NAMALWA (cell line): ENCODE measurements around the gene RIC8B.
"Not testable (repeated sequence)": the region's sequence is repeated elsewhere in the genome, so short reads cannot be mapped to it uniquely, and the experiment has no call there.

Experiments used
- DNase-seq: peaks from one replicate; pipeline ENCODE4 v3.0.0-alpha.2; 2015; ENCODE audit warnings: low spot score

RIC8B gene, protein sequence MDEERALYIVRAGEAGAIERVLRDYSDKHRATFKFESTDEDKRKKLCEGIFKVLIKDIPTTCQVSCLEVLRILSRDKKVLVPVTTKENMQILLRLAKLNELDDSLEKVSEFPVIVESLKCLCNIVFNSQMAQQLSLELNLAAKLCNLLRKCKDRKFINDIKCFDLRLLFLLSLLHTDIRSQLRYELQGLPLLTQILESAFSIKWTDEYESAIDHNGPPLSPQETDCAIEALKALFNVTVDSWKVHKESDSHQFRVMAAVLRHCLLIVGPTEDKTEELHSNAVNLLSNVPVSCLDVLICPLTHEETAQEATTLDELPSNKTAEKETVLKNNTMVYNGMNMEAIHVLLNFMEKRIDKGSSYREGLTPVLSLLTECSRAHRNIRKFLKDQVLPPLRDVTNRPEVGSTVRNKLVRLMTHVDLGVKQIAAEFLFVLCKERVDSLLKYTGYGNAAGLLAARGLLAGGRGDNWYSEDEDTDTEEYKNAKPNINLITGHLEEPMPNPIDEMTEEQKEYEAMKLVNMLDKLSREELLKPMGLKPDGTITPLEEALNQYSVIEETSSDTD

DNA sequence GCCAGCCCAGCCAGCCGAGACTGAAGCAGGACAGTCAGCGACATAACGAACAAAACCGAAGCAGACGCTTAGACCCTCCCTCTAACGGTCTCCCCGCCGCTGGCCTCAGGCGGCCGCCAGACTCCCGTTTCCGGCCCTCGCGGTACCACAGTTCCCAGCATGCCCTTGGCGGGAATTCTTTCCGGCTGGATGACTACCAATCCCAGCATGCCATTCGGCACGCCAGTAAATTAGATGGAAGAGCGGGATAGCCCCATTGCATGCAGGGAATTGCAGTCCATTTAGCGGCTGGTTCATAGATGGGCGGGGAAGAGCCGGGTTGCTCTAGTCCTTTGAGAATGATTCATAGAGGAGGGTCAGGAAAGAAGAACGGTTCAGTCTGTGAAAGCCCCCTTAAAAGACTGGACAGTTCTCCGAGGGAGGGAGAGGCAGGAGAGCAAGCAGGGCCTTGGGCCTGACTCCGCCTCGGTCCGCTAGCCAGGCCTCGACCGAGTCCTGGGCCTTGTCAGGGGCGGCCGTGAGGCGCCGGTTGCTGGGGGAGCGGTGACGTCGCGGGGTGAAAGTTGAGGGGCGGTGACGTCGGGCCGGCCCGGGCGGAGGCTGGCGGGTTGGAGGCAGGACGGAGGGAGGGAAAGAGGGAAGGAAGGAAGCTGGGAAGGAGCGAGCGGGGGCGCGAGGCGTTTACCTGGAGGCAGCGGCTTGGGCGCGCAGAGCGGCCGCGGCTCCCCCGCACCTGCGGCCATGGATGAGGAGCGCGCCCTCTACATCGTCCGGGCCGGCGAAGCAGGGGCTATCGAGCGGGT lies at the start of gene RIC8B:
Gene RIC8B, plus strand, starts transcription at position 678 of the 803 bp plus-strand sequence. Its CDS starts 64 bp downstream, at position 742.
- DNase-seq: peak; percentile 35

DNA sequence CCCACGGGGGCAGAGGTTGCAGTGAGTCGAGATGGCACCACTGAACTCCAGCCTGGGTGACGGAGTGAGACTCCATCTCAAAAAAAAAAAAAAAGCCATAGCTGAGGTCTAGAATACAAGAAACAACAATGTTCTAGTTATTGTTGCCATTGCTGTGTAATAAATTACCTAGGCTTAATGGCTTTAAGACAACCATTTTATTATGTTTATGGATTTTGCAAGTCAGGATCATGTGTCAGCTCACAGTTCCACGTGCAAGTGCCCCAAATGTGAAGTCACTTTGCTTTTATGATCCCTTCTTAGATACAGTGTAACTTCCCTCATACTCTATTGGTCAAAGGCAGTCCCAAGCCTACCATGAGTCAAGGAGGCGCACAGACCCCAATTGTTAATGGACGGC lies 49.5 kb upstream of the RIC8B start:
- DNase-seq: no peak

DNA sequence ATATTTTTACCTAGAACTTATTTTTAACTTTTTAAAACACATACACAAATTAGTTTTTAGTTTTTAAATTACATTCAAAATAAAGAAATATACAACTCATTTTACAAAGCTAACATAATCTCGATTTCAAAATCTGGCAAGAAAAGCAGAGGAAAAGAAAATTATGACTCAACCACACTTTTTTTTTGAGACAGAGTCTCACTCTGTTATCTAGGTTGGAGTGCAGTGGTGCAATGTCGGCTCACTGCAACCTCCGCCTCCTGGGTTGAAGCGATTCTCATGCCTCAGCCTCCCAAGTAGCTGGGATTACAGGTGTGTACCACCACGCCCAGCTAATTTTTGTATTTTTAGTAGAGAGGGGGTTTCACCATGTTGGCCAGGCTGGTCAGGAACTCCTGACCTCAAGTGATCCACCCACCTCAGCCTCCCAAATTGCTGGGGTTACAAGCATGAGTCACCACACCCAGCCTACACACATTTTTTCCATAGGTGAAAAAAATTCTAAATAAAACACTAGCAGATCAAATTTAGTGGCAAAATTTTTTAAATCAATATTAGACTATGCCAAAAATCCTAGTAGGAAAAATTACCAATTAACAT lies 47.8 kb upstream of the RIC8B start:
- not testable (repeated sequence) for DNase-seq

DNA sequence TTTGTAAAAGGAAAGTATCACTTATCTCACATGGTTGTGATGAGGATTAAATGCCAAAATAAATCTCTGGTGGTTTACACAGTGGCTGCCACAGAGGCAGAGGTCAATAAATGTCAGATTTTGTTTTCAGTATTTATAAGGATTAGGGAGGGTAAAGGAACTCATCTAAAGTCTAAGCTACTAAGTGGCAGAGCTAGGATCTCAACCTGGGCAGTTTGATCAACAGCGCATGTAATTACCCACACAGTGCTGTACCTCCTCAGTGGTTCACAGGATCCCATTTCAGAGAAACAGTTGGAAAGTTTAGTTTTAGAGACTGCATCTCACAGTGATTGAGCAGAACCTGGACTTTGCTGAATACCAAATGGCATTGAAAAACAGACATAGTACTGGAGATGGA lies 44.9 kb upstream of the RIC8B start:
- DNase-seq: no peak

DNA sequence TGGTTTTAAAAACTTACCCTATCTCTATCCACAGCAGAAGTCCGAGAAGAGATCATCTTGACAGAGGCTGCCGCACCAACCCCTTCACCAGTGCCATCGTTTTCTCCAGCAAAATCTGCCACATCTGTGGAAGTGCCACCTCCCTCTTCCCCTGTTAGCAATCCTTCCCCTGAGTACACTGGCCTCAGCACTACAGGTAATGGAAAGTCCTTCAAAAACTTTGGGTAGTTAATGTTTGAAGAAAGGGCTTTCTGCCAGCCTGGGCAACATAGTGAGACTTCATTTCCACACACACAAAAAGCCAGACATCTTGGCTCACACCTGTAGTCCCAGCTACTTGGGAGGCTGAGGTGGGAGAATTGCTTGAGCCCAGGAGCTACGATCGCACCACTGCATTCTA lies 41.6 kb upstream of the RIC8B start:
- DNase-seq: no peak

DNA sequence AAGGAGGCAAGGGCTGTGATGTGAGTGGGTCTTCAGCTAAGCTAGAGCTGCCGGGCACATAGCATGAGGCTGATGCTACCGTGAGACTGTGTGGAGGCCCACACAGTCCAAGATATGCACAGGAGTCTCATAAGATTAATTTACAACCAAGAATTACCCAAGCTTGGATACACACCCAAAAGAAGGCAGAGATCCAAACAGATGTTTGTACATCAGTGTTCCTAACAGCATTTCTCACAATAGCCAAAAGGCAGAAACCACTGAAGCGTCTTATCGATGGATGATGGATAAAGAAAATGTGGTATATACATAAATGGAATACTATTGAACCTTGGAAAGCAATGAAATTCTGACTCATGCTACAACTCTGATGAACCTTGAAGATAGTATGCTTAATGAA lies 40.8 kb upstream of the RIC8B start:
- DNase-seq: no peak

DNA sequence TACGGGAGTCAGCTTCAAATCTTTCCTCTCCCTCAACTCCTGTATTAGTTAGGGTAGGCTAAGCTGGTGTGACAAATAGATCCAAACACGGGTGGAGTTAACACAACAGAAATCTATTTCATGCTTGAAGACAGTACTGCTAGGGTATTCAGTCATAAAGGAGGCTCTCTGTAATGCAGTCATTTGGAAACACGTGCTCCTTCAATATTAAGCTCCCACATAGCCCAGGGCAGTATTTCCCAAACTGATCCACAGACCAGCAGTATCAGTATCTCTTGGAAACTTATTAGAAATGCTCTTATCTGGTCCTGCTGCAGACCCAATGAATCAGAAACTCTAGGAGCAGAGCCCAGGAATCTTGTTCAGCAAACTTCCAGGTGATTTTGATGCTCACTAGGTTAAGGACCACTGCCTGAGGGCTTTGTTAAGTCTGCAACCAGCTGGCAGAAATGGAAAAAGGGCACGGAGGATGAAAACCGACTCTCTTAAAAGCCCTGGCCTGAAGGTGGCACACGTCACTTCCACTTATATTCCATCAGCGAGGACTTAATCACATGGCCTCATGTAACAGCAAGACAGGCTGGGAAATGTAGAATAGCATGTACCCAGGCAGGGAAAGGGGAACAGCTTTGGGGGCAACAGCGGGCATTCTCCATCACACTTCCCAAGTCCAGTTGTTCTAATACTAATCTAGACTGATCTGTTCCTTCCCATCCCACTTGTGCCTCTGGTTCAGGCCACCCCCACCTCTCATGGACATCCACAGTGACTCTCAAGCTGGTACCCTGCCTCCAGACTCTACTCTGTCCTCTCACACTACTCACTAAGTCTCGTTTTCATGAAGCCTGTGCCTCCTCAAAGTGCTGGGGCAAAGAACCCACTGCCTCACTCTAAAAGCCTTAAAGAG lies 38.2 kb upstream of the RIC8B start:
- peak; percentile 22 for DNase-seq

DNA sequence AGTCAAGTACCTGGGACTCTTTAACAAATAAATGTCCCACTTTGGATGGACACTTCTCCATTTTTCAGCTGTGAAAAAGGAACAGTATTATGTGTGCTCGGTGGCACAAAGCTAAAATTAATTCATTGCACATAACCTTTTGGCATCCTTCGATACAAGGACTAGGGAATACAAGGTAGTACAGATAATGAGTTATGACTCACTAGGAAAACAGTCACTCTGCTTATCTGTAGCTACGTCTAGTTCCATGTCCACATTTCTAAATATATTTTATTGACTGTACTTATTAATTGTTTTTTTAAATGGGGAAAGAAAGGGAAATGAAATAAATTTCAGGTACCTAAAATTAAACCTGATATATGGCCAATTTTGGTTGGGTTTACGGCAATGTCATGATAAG lies 35.2 kb upstream of the RIC8B start:
- DNase-seq: no peak

DNA sequence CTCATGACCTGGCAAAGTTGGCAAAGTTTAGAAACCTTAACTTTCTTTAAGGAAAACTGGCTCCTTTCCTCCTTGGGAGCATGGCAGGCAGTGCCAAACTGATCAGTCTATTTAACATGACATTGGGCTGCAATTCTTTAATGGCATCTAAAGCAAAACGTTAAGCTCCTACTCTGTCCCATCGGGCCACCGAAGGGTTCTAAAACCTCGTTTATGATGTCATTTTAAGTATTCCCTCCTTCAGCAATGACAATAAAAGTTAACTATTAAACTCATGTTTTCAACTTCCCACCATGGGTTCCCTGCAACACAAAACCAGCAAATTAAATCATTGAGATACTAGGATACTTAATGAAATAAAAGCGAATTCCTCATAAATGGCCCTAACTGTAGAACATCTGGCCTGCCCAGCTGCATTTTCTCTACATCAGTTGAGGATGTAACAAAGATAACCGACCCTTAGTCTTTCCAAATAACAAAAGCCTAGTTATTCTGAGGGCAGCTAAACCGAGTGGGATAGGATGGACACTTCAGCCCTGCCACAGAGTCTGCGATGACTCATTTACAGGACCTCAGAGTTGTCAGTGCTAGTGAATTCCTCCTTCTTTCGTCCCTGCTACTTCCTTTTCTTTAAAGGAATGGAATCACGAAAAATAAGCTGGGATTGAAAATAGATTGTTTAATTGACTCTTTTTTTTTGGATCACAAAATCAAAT lies 34.5 kb upstream of the RIC8B start:
- DNase-seq: no peak

DNA sequence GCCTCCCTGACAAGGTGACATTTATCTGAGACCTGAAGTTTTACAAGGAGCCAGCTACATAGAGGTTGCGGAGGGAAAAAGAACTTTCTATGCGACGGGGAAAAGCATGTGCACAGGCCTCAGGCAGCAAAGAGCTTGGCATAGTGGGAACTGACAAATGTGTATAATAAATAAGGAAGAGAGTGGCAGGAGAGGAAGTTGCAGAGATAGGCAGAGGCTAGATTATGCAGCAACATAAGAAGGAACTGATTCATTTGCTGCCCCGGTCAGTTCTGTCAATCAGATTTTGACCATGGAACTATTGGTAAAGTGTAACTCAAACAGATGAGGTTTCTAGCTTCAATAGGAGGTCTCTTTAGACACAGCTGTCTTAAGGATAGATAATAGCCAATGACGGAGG lies 33.7 kb upstream of the RIC8B start:
- DNase-seq: no peak

DNA sequence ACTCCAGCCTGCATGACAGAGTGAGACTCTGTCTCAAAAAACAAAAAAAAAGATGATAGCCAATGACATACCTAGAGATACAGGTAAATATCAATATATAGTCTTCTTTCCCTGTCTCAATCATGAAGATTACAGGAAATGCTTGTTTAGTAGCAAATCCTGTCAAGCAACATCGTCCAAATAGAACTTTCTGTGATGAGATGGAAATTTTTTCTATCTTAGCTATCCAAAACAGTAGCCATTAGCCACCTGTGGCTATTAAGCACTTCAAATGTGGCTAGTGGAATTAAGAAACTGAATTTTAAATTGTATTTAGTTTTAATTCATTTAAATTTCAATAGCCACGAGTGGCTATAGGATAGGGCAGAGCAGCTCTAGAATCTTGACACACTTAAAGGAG lies 33.2 kb upstream of the RIC8B start:
- DNase-seq: no peak

DNA sequence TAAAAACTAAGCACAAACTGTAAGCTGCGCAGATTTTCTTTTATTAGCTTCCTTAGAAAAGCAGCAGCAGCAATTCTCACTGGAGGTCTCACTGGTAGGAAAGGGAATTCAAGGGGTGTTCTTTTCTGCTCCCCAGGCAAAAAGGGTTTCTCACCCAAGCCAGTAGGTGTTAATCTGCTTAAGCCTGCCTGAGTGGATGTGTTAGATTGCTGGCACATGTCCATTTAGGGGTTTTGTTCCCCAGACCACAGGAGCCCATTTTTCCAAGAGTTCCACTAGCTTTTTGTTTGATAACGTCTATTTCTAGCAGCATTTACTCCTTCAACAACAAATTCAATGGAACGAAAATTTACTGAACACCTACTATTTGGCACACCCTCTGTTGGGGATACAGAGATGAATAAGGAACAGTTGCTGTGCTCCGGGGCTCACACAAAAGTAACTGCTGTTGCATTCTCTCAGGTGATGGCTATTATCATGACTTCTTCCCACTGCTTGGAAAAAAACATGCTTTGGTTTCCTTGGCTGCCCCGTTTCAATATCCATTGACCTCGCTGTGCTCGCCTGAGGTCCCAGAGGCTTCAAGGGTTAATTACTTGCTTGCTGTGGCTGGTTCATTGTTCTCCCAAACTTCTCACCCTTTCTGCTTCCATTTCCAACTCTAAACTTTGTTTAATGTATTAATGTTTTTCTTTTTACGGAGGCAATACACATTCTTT lies 31.1 kb upstream of the RIC8B start:
- no peak for DNase-seq

DNA sequence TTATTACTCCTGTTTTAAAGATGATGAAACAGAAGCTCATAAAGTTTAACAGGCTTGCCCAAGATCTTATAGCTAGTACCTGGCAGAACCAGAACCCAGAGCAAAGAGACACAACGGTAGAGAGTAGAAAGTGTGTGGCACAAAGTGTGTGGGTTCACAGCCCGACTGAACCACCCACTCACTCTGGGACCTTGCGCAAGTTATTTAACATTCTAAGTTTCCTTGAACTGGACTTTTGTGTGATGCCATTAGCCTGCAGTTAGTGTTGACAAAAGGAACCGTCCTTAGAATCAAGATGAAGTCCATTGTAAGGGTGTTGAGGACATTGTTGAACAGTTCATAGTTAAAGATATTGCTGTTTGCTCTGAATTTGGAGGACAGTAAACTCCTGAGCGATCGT lies 29.9 kb upstream of the RIC8B start:
- no peak for DNase-seq

DNA sequence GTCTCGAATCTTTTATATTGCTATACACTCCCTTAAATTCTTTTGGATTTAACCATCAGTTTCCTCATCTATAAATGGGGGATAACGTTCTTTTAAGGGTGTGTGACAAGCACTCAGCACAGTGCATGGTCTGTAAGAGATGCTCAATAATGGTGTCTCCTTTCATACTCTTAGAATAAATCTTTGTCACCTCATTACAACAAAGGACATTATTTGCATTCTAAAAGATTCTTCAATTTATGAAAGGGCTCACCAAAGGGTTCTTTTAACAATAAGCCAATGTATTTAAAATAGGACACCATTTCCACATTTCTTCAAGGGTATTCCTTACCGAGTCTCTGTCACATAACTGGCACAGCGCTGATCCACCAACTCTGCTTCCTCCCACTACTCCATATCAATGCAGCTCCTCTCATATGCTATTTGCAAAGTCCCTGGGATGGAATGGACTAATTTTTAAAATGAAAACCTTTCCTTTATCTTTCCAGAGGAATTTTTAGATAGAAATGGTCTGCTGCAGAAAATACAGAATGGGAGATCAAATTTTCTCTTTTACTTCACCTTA lies 29.2 kb upstream of the RIC8B start:
- DNase-seq: no peak

DNA sequence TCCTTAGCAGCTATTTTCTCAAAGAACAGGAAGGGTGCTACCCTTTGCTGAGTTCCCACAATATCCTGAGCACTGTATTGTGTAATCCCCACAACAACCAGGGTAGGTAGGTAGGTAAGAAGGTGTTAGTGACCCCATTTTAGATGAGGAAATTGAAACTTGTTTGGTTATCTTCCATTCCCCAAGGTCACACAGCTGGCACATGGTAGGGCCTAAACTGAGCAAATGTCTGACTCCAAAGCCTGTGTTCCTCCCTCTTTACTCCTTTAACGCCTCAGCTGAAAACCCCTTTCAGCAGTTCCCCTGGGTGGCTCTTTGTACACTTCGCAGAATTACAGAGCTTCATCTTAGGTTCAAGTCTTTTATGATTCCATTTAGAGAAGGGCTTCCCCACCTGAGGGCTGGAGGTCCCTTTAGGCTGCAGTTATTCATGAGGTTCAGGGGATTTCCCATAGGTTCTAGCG lies 26.5 kb upstream of the RIC8B start:
- no peak for DNase-seq

DNA sequence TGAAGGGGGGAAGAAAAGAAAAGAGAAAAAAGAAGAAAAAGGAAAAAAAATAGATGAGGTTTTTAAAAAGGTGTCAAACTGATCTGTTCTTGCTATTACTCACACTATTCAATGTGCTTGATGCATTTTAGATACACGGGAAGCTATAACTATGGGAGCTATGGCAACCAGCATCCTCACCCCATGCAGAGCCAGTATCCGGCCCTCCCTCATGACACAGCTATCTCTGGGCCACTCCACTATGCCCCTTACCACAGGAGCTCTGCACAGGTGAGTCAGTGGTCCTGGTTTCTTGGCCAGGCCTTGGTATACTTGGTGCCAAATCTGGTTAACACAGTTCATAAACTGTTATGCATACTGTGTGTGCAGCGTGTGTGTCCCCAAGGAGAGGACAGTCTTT lies 24.0 kb upstream of the RIC8B start:
- no peak for DNase-seq

DNA sequence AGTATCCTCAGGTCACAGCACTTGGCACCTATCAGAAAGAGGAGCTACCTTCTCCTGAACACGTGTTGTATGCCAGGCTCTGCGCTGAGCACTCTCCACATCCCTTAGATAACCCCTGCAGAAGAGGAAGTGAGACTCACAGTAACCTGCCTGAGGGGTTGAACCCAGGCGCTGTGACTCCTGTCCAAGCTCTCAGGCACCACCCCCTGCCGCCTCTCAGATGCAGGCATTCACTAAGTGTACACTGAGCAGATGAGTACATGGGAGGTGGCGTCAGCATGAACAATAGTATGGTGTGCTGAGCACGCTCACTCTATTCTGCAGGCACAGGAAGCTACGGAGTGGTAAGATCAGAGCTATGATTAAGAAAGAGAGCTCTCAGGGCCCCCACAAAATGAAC lies 21.0 kb upstream of the RIC8B start:
- peak; percentile 55 for DNase-seq

DNA sequence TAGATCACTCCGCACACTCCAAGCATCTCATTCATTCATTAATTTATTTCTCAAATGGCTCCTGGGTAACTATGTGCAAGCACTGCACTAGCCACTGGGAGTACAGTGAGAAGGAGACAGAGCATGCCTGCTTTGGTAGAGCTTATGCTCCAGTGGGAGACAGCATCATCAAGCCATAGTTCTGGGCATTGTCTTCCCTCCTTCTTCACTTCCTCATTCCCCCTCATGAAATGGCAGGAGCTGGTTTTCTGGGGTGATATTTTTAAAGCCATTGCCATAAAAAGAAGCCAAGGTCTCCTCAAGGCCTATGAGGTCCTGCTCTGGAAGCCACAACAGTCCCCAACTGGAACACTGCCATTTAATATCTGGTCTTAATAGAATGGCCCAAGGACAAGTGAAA lies 20.2 kb upstream of the RIC8B start:
- no peak for DNase-seq

DNA sequence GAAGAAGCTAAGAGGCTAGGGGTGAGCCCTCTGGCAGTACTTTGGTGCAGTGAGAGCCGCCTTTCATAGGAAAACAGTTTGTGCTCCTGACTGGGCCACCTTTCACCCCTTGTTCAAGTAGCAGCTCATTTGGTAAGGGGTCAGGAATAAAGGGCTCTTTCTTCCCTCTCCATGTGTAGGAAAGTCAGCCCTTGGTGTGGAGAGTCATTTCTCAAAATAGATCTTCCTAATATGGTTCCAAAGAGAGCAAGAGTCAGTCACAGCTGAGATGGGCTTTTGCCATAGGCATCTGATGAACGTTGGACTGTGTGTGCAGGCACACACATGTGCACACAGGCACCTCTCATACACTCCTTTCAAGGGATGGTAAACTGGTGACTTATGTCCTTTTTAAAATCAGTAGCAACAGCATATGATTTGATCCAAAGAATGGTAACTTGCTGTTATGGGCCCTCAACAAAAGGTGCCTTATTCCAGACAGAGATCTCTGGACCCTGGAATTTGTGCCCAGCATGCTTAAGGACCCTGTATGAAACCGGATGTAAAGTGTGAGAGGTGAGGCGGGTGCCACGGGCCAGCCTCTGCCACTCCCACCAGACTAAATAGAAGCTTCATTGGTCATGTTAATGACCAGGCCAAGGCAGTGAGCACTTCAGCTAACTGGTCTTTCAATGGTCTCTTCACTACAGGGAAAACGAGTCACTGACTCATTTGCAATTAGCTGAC lies 16.7 kb upstream of the RIC8B start:
- DNase-seq: no peak
